ENCODE results near the gene SMURF2.
"Not testable (repeated sequence)": the region's sequence is repeated elsewhere in the genome, so short reads cannot be mapped to it uniquely, and the experiment has no call there.

Gene SMURF2

DNA sequence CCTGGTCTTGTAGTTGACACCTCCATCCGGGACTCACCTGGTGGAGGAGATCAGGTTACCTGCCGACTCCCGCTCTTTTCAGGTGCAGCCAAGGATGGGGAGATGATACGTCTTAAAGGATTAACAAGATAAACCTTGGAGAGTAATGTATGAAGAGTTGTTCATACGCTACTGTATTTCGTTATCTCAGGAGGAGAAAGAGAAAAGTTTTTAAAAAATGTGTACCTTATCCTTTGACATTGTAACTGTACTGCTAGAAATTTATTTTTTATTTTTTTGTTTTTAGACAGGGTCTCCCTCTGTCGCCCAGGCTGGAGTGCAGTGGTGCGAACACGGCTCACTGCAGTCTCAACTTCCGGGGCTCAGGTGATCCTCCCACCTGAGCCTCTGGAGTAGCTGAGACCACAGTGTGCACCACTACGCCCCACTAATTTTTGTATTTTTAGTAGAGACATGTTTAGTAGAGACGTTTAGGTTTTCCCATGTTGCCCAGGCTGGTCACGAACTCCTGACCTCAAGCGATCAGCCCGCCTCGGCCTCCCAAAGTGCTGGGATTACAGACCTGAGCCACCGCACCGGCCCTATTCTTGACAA, 764 bp upstream of the SMURF2 start:
- Histone ChIP-seq H3K27ac (peak overlapping the region; percentile 93 to 95), H3K4me3 (peak overlapping the region; percentile 80)
- TF ChIP-seq, protein P1, sequence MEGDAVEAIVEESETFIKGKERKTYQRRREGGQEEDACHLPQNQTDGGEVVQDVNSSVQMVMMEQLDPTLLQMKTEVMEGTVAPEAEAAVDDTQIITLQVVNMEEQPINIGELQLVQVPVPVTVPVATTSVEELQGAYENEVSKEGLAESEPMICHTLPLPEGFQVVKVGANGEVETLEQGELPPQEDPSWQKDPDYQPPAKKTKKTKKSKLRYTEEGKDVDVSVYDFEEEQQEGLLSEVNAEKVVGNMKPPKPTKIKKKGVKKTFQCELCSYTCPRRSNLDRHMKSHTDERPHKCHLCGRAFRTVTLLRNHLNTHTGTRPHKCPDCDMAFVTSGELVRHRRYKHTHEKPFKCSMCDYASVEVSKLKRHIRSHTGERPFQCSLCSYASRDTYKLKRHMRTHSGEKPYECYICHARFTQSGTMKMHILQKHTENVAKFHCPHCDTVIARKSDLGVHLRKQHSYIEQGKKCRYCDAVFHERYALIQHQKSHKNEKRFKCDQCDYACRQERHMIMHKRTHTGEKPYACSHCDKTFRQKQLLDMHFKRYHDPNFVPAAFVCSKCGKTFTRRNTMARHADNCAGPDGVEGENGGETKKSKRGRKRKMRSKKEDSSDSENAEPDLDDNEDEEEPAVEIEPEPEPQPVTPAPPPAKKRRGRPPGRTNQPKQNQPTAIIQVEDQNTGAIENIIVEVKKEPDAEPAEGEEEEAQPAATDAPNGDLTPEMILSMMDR (IDR thresholded peaks at IDR 0.05) = no peak
- DNase-seq (ENCODE audit: low spot score) = no peak

DNA sequence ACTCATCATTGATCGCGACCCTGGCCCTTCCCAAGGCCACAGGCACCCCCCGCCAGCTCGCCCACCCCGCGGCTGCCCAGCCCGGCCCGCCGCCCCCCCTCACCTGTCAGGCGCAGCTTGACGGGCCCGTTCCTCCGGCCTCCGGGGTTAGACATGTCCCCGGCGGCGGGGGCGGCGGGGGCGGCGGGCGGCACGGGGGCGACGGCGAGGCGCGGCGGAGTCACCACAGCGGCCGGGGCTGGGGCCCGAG, 456 bp downstream of the SMURF2 start:
- peak; percentile 77 for DNase-seq (ENCODE audit: low spot score)
- Histone ChIP-seq H3K4me3 (peak overlapping the region; percentile 80), H3K27ac (peak overlapping the region; percentile 93 to 95)
- TF ChIP-seq, protein P1 (IDR thresholded peaks at IDR 0.05) = no peak

DNA sequence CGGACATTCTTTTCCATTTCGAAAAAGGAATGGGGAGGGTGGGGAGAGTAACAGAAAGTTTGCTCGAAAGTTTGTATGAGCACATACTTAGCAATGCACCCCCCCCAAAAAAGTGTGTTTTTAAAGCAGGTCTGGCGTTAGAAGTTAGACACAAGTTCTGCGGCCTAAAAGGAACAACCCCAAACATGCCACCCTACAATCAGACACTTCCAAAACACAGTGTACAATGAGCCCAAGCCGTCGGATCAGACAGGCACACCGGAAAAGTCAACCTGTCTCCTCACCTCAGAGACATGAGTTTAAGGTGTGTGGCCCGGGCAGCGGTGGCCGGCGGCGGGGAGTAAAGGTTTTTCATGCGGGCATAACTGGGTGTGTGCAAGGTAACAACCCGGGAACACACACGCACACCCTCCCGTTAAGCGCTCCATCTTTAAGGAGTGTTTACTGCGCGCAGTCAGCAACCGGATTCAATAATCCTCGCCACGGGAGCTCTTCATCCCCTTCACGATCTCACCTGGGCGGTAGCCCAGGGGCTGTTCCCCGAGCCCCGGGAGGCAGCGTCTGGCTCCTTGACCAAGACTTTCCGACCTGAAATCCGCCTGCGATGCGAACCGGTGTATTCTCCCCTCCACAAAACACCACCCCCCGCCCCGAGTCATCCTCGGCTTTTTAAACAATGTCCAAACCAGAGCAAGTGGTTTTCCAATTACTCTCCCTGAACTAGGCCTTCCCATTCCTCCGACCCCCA, 955 bp downstream of the SMURF2 start:
- Histone ChIP-seq H3K27ac (peak overlapping the region; percentile 93 to 95), H3K4me3 (peak overlapping the region; percentile 80)
- peak; percentile 79 for DNase-seq (ENCODE audit: low spot score)

DNA sequence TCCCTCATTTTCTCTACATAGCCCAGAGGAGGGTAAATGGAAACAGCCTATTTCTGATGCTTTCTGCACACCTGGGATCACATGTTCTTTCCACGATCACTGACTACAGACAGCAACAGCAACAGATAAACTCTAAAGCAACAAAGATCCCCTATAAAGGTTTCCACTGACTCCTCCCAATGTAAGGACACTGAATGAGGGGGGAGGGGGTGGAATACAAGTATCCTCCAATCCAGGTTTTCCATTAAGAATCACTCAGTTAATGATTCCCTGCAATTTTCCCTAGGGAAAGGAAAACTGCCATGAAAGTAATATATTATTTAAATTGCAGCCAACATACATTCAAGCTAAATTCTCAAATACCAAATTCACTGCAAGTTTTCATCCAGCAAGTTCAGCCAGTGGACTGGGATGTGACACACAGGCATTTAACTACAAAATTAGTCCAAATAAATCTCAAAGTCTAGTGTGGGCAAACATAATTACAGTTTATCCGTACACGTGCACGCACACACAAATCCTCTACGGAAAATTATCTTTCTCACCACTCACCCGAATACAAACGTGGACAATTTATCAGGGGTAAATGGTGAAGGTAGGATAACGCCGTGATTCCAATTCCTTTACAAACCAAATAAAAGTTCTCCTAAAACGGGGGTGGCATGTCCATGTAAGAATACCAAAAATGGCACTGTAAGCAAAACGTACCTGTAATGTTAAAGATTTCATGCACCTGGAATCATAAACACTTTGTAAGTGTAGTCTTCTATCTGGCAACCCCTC, 1.7 kb downstream of the SMURF2 start:
- H3K27ac ChIP-seq = peak overlapping the region in 1 of 2 donors; percentile 93
- DNase-seq (ENCODE audit: low spot score) = not testable (repeated sequence)
- H3K4me3 ChIP-seq = peak overlapping the region; percentile 80

DNA sequence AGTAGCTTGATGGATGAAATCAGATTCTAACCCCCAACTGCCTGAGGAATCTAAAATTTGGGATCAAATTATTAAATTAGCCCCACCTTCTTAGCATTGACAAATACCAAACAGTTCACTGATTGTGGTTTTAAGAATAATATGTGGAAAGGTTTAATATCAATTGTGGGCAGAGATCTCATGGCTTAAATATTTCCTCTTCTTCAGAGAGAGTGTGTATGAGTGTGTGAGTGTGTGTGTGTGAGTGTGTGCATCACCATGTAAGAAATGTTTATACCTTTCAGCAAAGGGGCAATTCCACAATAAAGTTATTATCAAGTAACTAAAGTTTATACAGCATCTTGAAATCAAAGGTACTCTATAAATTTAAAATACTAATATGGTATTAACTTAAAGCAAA, 3.2 kb downstream of the SMURF2 start:
- DNase-seq (ENCODE audit: low spot score) = no peak
- Histone ChIP-seq H3K27ac (peak overlapping the region in 1 of 2 donors; percentile 5), H3K4me3 (no peak overlapping the region)
- TF ChIP-seq, protein P1 (IDR thresholded peaks at IDR 0.05) = no peak

DNA sequence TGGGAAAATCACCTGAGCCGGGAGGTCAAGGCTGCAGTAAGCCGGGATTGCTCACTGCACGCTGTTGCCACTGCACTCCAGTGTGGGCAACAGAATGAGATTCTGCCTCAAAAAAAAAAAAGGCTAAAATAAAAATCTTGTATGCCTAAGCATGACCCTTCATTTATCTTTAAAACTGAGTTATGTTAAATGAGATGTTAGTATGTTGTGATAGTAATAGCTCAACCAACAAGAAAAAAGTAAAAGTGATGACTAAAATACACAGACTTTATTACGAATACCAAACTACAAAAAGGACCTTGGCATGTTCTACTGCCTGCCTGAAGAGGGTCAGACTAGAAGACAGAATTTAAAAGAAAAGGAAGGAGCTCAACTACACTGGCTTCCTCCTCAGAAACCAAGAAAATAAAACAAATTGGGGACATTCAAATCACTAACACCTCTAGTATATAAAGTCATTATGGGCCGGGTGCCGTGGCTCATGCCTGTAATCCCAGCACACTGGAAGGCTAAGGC, 4.4 kb downstream of the SMURF2 start:
- TF ChIP-seq, protein P1 (IDR thresholded peaks at IDR 0.05) = no peak
- Histone ChIP-seq H3K27ac (no peak overlapping the region), H3K4me3 (no peak overlapping the region)
- no peak for DNase-seq (ENCODE audit: low spot score)

DNA sequence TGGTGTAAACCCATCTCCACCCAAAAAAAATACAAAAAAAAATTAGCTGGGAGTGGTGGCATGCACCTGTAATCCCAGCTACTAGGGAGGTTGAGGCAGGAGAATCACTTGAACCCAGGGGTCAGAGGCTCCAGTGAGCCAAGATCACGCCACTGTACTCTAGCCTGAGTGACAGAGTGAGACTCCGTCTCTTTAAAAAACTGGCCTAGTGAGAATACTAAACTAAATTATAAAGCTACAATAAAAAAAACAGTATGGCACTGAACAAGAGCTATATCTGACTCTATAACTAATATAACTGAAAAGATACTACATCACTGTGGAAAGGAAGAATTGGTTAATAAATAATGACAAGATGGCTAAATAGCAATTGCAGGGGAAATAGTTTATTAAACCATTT, 6.4 kb downstream of the SMURF2 start:
- TF ChIP-seq, protein P1 (IDR thresholded peaks at IDR 0.05) = no peak
- DNase-seq (ENCODE audit: low spot score) = no peak
- H3K27ac ChIP-seq = no peak overlapping the region
- no peak overlapping the region for H3K4me3 ChIP-seq

DNA sequence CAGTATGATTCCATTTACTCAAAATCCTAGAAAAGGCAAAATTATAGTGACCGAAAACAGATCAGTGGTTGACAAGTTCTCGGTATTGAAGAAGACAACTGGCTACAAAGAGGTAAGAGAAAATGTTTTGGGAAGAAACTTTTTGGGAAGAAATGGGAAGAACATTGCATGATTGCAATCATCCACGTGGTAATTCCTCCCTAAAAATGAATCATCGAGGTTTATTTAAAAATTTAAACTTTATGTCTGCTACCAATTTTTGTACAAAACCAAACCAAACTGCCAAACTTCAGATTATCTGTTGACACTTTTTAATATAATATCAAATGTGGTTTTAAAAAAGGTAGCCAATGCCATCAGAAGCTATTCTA, 8.1 kb downstream of the SMURF2 start:
- H3K4me3 ChIP-seq = no peak overlapping the region
- TF ChIP-seq, protein P1 (IDR thresholded peaks at IDR 0.05) = no peak
- H3K27ac ChIP-seq = no peak overlapping the region
- DNase-seq (ENCODE audit: low spot score) = no peak

Data from coronary artery (tissue), 2 donors.